Measurements from ENCODE around the gene TCERG1L. TPM values are rescaled to one million over a fixed set of nuclear protein-coding genes. Genes with fewer than 3 reads are reported as not detected.

TCERG1L gene
- total RNA-seq, 1 donor from 2014 or later, result not detected

DNA sequence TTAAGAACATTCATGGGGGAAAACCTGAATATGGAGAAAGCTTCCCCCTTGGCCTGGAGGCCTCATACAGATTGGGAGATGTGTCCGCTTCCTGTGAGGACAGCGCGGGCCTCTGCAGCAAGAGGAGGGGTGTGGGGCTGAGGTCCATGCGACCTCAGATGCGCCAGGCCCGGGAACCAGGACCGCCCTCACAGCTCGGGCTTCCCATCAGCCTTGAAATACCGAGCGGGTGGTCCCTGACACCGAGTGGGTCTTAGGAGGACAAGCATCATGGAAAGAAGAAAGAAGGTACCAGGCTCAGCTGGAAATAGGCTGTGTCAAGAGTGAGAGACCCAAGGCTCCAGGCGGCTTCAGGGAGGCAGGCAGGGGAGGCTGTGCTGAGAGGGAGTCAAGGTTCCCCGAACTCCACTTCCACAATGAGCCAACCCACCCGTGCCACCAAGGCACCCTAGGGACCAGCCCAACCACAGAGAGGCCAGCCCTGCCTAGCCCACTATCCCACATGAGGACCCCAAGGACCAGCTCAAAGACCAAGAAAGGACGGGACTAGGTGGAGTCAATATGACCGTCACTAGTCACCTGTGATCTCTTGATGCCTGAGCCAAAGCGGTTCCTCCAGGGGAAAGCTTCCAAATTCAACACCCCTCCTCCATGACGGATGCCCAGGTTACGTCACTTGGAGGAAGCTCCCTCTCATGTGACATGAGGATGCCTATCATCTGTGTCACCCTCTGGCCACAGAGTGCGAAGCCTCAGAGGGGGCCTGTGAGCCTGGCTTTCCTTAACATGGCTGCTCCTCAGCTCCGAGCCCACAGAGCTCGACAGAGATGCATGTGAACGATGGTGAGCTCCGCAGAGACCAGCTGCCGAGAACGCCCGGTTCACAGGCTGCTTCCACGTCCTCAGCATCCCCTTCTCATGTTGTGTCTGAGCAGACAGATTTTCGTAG is 103.7 kb downstream of the TCERG1L start:
- DNase-seq (ENCODE audit: low read depth), result no peak

DNA sequence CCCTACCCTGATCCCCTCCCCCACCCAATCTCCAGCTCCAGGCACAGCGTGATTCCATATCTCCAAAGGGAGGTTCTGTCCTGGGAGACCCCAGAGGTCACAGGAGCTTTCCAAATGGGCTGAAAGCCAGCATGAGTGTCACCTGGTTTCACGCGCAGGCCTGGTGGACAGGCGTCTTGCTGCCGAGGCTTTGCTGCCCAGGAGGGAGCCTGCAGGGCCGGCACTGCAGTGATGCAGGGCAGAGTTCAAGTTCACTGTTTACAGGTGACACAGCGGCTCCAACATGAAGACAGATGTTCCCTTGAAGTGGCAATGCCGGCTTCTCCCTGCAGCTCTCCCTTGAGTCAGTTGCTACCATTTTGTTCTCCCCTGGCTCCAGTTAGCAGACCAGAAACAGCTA is 104.3 kb downstream of the TCERG1L start:
- no peak for DNase-seq (ENCODE audit: low read depth)

- DNase-seq (ENCODE audit: low read depth), result no peak
Observed at GRCh38 chr10:131206111-131206995, 105.2 kb downstream of the TCERG1L start.

DNA sequence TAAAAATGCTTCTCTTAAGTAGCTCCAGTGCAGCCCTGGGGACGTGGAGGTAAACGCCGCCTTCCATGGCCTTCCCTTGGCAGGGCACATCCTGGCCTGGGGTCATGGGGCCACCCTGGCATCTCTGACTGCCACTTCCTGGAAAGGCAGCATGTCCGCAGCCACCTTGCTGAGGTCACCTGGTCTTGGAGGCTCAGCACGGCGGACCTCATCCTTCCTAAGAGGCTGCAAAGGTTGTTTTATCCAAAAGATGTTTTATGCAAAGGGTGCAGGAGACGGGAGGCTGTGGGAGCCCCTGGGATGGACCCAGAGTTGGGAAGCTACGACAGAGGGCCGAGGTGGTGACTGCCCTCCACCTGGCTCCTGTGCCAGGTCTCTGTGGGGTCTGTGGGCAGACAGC is 106.0 kb downstream of the TCERG1L start:
- no peak for DNase-seq (ENCODE audit: low read depth)

DNA sequence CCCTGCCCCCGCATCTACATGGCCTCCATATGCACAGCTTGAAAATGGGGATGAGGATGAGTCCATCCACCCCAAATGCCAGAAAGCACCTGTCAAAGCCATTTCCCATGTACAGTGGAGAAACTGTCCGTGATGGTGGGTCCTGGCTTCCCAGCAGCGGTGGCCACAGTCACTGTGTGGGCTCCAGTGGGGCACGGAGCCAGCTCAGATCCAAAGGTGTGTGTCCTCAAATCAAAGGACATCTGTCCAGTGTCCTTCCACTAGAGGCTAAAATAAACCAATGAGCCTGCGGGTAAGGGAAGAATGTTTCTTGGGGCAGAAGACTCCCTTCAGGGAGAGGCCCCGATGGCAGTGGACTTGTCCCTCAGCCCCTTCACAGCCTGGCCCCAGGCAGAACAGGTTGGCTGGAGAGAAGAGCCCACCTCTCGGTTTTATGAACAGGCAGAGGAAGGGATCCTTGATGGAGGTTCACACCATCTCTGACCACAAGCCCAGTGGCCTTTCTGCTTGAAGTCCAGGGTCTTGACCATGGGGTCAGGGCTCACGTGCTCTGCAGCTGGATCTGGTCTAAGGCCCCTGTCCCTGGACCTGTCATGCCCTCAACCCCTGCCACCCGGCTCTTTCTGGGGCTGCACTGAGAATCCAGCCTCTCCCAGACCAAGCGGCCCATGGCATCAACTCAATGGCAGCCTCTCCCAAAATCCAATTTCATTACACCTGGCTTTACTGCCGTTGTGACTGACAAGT is 106.9 kb downstream of the TCERG1L start:
- no peak for DNase-seq (ENCODE audit: low read depth)

DNA sequence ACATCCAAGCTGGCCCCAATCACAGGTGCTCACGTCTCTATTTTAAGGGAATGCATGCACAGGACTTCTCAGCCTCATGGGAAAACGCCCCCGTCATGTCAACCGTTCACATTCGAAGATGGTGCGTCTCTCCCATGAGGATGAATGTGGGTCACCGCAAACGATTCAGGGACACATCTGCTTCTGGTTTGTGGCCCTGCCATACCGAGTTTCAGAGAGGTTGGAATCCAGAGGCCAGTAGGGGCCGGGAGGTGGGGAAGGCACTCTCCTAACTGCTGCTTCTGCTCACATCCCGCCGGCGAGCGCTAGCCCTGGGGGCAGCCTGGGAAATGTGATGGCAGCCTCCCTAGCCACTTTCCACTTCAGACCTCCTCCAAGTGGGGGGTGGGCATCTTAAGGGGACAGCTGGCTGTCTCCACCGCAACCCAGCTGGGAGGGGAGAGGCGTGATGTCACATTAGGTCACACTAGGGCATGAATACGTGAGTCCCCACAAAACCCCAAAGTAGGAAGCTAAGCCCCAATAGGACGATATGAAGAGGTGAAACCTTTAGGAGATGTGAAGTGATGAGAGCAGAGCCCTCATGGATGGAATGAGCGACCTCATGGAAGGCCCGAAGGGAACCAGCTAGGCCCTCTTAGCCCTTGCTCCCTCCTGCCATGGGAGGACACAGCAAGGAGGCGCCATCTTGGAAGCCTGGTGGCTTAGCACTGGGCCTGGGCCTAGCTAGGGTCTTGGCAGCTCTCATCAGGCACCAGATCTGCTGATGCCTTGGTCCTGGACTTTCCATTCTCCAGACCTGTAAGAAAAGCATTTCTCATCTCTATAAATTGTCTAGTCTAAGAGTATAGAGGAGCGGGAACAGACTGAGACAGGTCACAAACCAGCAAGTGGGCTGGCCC is 107.8 kb downstream of the TCERG1L start:
- no peak for DNase-seq (ENCODE audit: low read depth)

- no peak for DNase-seq (ENCODE audit: low read depth)
Observed at GRCh38 chr10:131202990-131203389, 108.5 kb downstream of the TCERG1L start.

DNA sequence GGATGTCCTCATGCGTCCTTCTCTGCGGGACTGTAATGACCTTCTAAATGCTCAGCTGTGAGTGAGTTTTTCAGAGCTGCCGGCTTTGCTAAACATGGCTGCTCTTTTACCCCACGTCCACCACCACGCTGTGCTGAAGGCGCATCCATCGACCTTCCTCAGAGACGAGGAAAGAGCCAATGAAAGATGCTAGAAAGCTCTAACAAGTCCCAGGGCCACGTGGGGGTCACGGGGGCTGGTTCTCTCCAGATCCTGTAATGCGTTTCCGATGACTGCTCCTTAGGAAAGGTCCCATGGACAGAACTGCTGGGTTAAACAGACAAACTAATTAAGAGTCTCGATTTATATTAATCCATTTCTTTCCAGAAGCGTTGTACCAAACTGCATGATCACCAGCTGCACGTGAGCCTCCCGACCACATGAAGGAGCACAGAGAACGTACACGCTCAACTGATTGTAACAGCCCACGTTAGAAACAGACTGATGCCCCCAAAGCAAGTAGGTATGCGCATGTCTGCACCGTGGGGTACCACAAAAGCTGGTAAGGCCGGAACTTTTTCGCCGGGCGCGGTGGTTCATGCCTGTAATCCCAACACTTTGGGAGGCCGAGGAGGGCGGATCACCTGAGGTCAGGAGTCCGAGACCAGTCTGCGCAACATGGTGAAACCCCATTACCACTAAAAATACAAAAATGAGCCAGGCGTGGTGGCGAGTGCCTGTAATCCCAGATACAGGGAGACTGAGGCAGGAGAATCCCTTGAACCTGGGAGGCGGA is 109.6 kb downstream of the TCERG1L start:
- no peak for DNase-seq (ENCODE audit: low read depth)

GRCh38 chr10:131200856-131201470 is 110.6 kb downstream of the TCERG1L start:
- no peak for DNase-seq (ENCODE audit: low read depth)

DNA sequence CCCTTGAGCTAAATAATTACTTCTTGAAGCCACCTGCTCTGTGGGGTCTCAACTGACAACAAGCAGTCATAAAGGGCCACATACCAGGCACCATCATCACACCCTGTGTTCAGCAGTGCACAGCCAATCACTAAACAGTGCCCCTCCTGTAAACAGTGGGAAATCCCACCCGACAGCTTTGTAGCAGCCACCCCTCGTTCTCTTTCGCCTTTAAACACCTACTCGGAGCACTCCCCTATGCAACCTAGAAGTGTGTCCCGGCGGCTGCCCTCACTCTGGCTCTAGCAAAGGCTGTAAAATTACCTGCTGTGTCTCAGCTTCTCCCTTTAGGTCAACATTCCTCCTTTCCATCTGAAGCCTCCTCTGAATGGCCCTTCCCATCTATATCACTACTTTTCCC is 111.9 kb downstream of the TCERG1L start:
- DNase-seq (ENCODE audit: low read depth), result no peak

- DNase-seq (ENCODE audit: low read depth), result no peak
Observed at GRCh38 chr10:131198843-131199242, 112.7 kb downstream of the TCERG1L start.

GRCh38 chr10:131198401-131198800 is 113.1 kb downstream of the TCERG1L start:
- DNase-seq (ENCODE audit: low read depth), result no peak

DNA sequence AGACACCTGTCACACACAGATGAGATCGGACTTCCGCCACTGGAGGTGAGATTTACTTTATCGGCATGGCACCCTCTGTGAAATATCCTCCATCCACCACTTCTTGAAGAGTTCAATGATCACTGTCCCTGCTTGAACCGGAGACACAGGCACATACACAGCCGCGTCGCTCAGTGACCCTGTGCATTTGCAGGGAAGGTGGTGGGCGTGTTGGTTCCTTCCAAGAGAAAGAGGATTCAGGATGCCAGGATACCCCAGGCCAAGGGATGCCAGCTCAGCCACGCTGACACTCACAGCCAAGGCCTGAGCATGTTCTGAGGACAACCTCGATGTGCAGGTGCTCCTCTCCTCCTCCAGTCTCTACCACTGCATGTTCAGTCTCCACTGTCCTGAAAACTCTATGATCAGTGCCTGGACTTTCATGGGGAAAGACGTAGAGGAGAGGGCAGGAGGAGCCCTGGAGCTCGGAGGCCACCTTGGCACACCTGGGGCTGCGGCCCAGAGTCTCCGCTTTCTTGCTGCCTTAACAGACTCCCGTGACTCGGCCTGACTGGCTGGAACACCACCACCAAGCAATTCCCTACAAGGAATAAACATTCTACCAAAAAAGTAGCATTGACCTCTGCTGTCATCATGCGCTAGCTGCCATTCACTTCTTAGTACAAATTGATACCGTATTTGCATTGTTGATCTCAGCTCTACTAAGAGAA is 115.2 kb downstream of the TCERG1L start:
- DNase-seq (ENCODE audit: low read depth), result no peak

DNA sequence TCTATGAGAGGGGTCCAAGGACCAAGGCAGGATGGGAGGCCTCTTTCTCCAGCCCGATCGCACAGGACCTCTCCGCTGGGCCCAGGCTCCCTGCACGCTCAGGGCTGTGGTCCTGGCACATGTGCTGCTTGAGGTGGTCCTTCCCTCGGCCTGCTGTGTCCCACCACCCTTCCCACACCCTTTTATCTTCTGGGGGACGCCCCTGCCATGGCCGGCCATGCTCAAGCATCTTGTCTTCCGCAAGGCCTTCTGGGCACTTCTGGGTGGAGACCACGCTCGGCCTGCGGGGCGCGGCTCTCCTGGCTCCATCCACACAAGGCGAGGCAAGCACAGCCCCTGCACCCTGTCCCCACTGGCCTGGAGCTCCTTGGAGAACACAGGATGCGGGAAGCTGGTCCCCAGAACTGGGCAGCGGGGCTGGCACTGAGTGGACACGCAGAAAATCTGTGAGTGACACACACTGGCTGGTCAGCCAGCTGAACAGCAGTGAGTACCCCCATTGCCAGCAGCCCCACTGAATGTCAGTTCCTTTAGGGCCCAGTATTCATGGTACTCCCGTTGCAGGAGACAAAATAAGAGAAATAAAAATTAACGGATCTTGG is 115.9 kb downstream of the TCERG1L start:
- DNase-seq (ENCODE audit: low read depth), result no peak

DNA sequence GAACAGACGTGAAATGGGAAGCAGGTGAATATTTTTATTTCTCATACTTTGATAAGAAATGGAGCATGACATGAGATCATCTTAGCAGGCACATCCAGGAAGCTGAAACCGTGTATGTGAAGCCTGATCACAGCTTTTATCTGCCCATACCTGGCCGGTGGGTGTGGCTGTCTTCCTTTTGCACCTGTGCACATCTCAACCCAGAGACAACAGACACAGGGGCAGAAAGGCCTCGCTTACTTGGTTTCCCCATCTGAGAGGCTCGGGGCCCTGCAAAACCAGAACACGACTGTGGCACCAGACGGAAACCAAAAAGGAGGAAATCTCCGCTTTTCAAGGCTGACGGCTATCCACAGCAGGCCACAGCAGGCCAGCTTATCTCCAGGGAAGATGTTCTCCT is 116.4 kb downstream of the TCERG1L start:
- no peak for DNase-seq (ENCODE audit: low read depth)

DNA sequence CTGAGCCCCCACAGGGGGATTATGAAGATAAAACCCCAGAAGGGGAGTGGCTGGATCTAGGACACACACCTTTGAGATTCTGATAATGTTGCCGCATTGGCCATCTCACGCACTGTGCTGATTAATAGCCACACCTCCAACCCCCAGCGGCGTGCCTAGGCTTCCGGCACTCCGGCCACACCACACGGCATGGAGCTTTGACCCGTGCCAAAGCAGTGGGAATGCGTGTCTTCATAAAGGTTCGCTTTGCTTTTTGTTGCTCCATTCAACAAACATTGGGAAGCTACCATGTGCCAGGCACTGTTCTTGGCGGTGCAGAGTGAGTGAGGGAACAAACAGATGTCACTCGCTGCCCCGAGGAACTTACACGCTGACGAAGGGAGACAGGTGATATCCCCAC is 117.6 kb downstream of the TCERG1L start:
- no peak for DNase-seq (ENCODE audit: low read depth)

DNA sequence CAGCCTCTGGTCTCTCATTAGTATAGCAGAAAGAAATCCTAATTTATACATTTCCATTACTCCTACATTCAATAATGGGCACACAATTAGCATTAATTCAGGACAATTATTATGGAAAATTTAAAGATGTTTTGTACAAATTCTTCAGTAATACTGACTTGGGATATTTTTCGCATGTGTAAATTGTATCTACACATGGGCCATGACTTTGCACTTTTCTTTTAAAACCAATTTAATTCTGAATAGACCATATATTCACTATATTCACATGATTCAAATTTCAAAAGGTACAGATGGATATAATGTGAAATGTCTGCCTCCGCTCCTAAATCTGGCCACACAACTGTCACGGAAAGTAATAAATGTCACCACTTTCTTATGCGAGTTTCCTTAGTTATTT is 123.0 kb downstream of the TCERG1L start:
- no peak for DNase-seq (ENCODE audit: low read depth)

GRCh38 chr10:131187926-131188325 is 123.6 kb downstream of the TCERG1L start:
- no peak for DNase-seq (ENCODE audit: low read depth)

- DNase-seq (ENCODE audit: low read depth), result no peak
Observed at GRCh38 chr10:131187274-131187673, 124.2 kb downstream of the TCERG1L start.

Data from renal cortical epithelial cell (primary cell).